Measurements from ENCODE around the gene ABCA5.
A peak's percentile ranks its signal among the peaks of the same experiment; 100 is the strongest.
"Not testable (repeated sequence)": the region's sequence is repeated elsewhere in the genome, so short reads cannot be mapped to it uniquely, and the experiment has no call there.

The ABCA5 gene

GRCh38 chr17:69331756-69332155 is 4.8 kb upstream of the ABCA5 start:
- no peak for DNase-seq (ENCODE audit: low spot score)

DNA sequence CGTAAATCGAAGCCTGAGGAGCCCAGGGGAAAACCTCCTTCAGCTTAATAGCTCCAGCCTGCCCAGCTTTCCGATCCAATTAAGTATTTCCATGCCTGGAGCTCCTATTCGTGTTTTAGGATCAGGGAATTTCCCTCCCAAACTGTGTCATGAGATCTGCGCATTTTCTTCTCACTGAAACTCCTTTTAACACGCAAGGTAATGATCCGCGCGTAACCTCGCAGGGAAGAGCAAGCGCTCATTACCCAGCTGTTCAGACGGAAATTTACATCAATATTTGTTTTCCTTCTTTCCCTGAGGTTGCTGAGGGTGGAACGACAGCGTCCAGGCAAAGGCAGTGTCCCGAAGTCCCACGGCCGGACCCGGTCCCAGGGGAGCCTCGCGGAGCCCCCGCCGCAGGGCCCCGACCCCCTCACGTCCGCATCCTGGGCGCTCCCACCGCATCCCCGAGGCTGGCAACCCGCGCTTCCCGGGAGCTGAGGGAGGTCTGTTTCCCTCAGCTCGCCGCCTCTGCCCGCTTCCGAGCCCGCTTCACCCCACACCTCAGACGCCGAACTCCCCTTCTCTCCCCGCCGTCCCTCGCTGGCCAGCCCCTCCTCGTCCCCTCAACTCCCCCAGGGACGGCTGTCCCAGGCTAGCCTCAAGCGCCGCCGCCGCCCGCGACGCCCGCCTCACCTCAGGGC is 415 bp downstream of the ABCA5 start:
- DNase-seq (ENCODE audit: low spot score), result peak; percentile 3

- DNase-seq (ENCODE audit: low spot score), result no peak
These were observed 1.2 kb downstream of the ABCA5 start for GRCh38 chr17:69325518-69326376.

GRCh38 chr17:69323806-69324205 is 3.1 kb downstream of the ABCA5 start:
- no peak for DNase-seq (ENCODE audit: low spot score)

DNA sequence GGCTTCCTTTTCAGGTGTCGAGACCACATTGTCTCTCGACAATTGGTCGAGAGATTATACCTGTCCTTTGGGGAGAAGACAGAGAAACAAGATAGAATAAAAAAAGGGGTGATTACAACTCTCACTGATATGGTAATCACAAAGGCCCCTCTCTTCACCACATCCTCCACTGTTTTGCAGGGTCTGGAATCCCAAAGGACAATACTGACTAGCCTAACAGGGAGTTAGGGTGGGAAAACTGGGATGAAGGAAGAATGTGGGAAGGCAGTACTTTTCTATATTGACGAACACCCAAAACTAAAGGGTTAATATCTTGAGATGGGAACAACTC is 6.1 kb downstream of the ABCA5 start:
- no peak for DNase-seq (ENCODE audit: low spot score)

DNA sequence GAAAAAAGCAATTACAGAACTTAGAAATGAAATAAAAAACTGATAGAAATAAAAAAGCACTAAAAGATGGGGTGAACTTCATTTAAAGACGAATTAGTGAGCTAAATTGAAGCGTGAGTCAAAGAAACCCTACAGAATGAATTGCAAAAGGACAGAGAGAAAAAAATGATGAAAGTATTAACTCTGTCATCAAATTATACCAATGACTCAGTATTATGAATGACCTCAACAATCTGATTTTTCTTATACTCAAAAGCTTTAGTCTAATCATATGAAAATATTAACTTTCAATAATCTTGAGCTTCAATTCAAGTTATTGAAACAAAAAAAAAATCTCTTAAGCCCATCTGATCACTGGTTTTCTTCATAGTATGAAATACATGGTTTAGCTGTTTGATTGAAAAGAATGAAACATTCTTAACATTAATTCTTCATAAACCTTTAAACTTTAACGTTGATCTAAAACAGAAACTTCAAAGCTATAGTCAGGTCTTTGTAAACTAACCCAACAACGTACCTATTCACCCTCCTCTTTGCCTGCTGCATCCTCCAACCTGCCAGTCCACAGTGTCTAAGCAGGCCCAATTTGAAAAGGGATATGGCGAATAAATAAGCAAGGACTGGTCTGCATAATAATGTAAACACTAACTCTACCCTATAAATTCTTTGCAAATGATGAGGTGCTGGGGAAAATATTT is 6.6 kb downstream of the ABCA5 start:
- DNase-seq (ENCODE audit: low spot score), result no peak

DNA sequence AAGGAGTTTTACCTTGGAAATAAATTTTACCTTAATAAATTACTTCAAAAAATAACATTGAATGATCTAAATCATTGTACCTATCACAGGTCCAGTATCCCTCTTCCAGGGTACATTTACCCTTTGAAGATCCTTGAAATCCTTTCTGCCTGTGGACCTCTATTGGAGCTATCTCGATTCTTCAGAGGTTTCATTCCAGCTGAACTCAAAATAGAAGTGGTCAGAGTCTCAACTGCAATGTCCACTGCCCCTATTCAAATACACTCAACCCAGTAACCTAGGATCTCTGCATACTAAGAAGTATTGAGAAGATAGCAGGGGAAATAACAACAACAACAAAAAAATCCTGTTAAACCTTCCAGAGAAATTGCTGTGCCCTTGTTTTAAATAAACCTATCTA is 9.3 kb downstream of the ABCA5 start:
- no peak for DNase-seq (ENCODE audit: low spot score)

- no peak for DNase-seq (ENCODE audit: low spot score)
These were observed 12.5 kb downstream of the ABCA5 start for GRCh38 chr17:69314246-69315065.

- DNase-seq (ENCODE audit: low spot score), result no peak
These were observed 21.8 kb downstream of the ABCA5 start for GRCh38 chr17:69305177-69305576.

- DNase-seq (ENCODE audit: low spot score), result no peak
These were observed 24.3 kb downstream of the ABCA5 start for GRCh38 chr17:69302682-69303081.

DNA sequence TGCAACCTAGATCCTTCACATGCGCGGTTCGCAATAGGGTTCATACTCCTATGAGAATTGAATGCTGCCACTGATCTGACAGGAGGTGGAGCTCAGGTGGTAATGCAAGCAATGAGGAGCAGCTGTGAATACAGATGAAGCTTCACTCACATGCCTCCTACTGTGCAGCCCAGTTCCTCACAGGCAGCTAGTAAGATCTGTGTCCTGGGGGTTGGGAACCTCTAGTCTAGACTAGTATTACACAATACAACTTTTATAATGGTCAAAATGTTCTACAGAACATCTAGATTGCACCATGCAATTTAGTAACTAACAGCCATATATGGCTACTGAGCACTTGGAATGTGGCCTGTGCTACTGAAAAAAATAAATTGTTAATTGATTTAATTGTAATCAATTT is 26.7 kb downstream of the ABCA5 start:
- no peak for DNase-seq (ENCODE audit: low spot score)

GRCh38 chr17:69298120-69298722 is 28.7 kb downstream of the ABCA5 start:
- DNase-seq (ENCODE audit: low spot score), result not testable (repeated sequence)

GRCh38 chr17:69287168-69287567 is 39.8 kb downstream of the ABCA5 start:
- no peak for DNase-seq (ENCODE audit: low spot score)

DNA sequence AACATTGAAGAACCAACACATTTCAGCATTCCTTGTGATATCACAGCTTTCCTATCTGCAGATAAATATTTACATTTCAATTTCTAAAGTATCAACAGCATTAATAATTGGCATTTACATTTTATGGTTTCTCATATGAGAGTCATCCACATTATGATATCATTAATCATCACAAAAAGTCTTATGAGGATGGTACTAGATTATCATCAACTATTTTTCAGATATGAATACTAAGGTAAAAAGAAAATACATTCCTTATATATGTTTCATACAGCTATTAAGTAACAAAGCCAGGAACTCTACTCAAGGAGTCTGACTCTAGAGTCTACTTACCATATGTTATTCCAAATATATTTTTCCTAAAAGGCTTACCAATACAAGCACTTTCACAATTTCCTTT is 40.7 kb downstream of the ABCA5 start:
- DNase-seq (ENCODE audit: low spot score), result no peak

DNA sequence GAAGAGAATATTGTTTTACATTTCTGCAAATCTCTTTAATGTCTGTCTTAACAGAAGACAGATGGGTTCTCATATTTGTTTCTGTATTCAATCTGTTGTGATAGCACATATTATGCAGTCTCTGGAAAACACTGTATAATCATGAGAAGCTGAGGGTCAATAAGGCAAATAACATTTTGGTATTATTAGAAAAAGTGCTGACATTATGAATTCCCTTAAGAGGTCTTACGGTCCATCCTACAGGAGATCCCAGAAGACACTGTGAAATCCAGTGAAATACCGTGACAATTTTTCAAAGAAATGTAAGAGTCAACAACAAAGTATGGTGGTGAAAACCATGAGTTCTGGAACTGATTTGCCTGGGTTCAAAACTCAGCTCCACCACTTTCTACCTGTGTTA is 42.3 kb downstream of the ABCA5 start:
- no peak for DNase-seq (ENCODE audit: low spot score)

GRCh38 chr17:69282002-69282401 is 44.9 kb downstream of the ABCA5 start:
- no peak for DNase-seq (ENCODE audit: low spot score)

GRCh38 chr17:69276279-69276678 is 50.7 kb downstream of the ABCA5 start:
- DNase-seq (ENCODE audit: low spot score), result not testable (repeated sequence)

DNA sequence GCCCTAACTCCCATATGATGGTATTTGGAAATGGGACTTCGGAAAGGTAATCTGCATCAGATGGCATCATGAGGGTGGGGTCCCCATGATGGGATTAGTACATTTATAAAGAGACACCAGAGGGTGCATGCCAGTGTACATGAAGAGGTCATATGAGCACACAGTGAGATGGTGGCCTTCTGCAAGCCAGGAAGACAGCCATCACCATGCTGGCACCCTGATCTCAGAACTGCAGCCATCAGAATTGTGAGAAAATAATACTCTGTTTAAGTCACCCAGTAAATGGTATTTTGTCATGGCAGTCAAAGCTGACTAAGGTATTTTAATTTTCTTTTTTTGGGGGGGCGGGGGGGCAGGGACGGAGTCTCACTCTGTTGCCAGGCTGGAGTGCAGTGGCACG is 51.2 kb downstream of the ABCA5 start:
- DNase-seq (ENCODE audit: low spot score), result no peak

GRCh38 chr17:69271023-69271422 is 55.9 kb downstream of the ABCA5 start:
- DNase-seq (ENCODE audit: low spot score), result no peak

GRCh38 chr17:69269131-69269998 is 57.6 kb downstream of the ABCA5 start:
- DNase-seq (ENCODE audit: low spot score), result no peak

- DNase-seq (ENCODE audit: low spot score), result no peak
These were observed 58.4 kb downstream of the ABCA5 start for GRCh38 chr17:69268543-69269014.

All from CD4-positive, alpha-beta T cell treated with Interleukin-2 at 100 ng/mL for 4 hours (primary cell).